ENCODE results near the gene WDR93. TPM values are rescaled to one million over a fixed set of nuclear protein-coding genes. Genes with fewer than 3 reads are reported as not detected.

The WDR93 gene
- total RNA-seq, 2 experiments from 2014 or later: 0.19 TPM; not detected in 1

- intact Hi-C loops (cut with micrococcal nuclease; ENCODE audit: unreplicated experiment): no loop called here
- DNase-seq (ENCODE audit: low spot score): no peak
- TF ChIP-seq CTCF (conservative IDR thresholded peaks at IDR 0.05; ENCODE audit: low read length) (no peak), EZH2phosphoT487 (IDR thresholded peaks at IDR 0.05; ENCODE audit: borderline replicate concordance, low read depth, low read length) (no peak)
- H3K4me2 ChIP-seq (ENCODE audit: low read length): no peak overlapping the region
- no peaks in the 10 kb centered on the region for H3K79me2 ChIP-seq (ENCODE audit: insufficient read depth, low read depth, low read length)
- no TSS peak for BruUV-seq (replicated peaks)
- no peaks in the 10 kb centered on the region for H4K20me1 ChIP-seq (ENCODE audit: insufficient read depth, low read length)
- H3K4me3 ChIP-seq (ENCODE audit: low read depth, low read length, poor library complexity, severe bottlenecking): no peak overlapping the region
- H3K9me2 ChIP-seq (ENCODE audit: insufficient read depth, low read length): no peaks in the 10 kb centered on the region
- POLR2A ChIA-PET: no interaction called here
- H3K27ac ChIP-seq (ENCODE audit: low read depth, low read length, poor library complexity, severe bottlenecking): no peak overlapping the region
- H2AFZ ChIP-seq (ENCODE audit: low read length): no peak overlapping the region
- no peaks in the 10 kb centered on the region for H3K9me3 ChIP-seq (ENCODE audit: low read length)
- CTCF ChIA-PET (ENCODE audit: unreplicated experiment): no interaction called here
- no peaks in the 10 kb centered on the region for H3K36me3 ChIP-seq (ENCODE audit: insufficient read depth, low read length)
- H3K4me1 ChIP-seq (ENCODE audit: insufficient read depth, low read length, poor library complexity, severe bottlenecking): no peaks in the 10 kb centered on the region
Observed at GRCh38 chr15:89704411-89704810, 13.8 kb downstream of the WDR93 start.

DNA sequence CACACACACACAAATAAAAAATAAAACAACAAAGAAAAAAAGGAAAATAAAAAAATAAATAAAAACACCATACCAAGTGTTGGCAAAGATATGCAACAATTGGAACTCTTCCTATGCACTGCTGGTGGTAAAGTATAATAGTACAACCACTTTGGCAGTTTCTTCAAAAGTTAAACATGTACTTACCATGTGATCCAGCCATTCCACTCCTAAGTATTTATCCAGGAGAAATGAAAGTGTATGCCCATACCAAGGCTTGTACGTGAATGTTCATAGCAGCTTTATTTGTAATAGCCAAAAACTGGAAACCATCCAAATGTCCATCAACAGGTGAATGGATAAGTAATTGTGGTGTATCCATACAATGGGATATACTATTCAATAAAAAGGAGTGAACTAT is 17.0 kb downstream of the WDR93 start:
- Histone ChIP-seq H3K27ac (ENCODE audit: low read depth, low read length, poor library complexity, severe bottlenecking) (no peak overlapping the region), H2AFZ (ENCODE audit: low read length) (no peak overlapping the region), H4K20me1 (ENCODE audit: insufficient read depth, low read length) (no peaks in the 10 kb centered on the region), H3K4me3 (ENCODE audit: low read depth, low read length, poor library complexity, severe bottlenecking) (no peak overlapping the region), H3K79me2 (ENCODE audit: insufficient read depth, low read depth, low read length) (no peaks in the 10 kb centered on the region), H3K4me2 (ENCODE audit: low read length) (no peak overlapping the region), H3K4me1 (ENCODE audit: insufficient read depth, low read length, poor library complexity, severe bottlenecking) (no peaks in the 10 kb centered on the region), H3K36me3 (ENCODE audit: insufficient read depth, low read length) (no peaks in the 10 kb centered on the region), H3K9me2 (ENCODE audit: insufficient read depth, low read length) (no peaks in the 10 kb centered on the region), H3K9me3 (ENCODE audit: low read length) (no peaks in the 10 kb centered on the region)
- POLR2A ChIA-PET: no interaction called here
- CTCF ChIA-PET (ENCODE audit: unreplicated experiment): no interaction called here
- DNase-seq (ENCODE audit: low spot score): no peak
- TF ChIP-seq EZH2phosphoT487 (IDR thresholded peaks at IDR 0.05; ENCODE audit: borderline replicate concordance, low read depth, low read length) (no peak), CTCF (conservative IDR thresholded peaks at IDR 0.05; ENCODE audit: low read length) (no peak)
- no TSS peak for BruUV-seq (replicated peaks)
- intact Hi-C loops (cut with micrococcal nuclease; ENCODE audit: unreplicated experiment): no loop called here

DNA sequence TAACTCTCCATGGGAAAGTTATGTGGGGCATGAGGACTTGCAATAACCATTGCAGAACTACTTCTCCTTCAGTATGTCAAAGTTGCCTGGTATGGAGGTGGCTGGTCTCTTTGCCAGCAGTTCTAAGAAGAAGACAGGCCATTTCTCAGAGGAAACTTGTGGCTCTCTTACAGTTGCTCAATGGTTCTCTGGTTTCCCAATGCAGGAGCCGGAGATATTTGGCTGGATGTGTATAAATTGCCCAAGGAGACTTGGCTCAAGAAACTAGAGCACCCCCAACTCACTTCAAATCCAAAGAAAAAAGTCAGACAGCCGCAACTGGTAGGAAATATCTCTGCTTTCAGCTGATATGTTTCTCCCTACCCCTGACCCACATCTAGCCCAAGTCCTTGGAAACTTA is 24.2 kb downstream of the WDR93 start:
- BruUV-seq (replicated peaks): no TSS peak
- H4K20me1 ChIP-seq (ENCODE audit: insufficient read depth, low read length): no peaks in the 10 kb centered on the region
- H3K4me1 ChIP-seq (ENCODE audit: insufficient read depth, low read length, poor library complexity, severe bottlenecking): no peaks in the 10 kb centered on the region
- no peak overlapping the region for H2AFZ ChIP-seq (ENCODE audit: low read length)
- intact Hi-C loops (cut with micrococcal nuclease; ENCODE audit: unreplicated experiment): no loop called here
- no peaks in the 10 kb centered on the region for H3K36me3 ChIP-seq (ENCODE audit: insufficient read depth, low read length)
- H3K9me2 ChIP-seq (ENCODE audit: insufficient read depth, low read length): no peaks in the 10 kb centered on the region
- H3K9me3 ChIP-seq (ENCODE audit: low read length): no peaks in the 10 kb centered on the region
- no peaks in the 10 kb centered on the region for H3K79me2 ChIP-seq (ENCODE audit: insufficient read depth, low read depth, low read length)
- no peak overlapping the region for H3K4me3 ChIP-seq (ENCODE audit: low read depth, low read length, poor library complexity, severe bottlenecking)
- CTCF ChIA-PET (ENCODE audit: unreplicated experiment): no interaction called here
- POLR2A ChIA-PET: no interaction called here
- H3K27ac ChIP-seq (ENCODE audit: low read depth, low read length, poor library complexity, severe bottlenecking): no peak overlapping the region
- DNase-seq (ENCODE audit: low spot score): no peak
- TF ChIP-seq EZH2phosphoT487 (IDR thresholded peaks at IDR 0.05; ENCODE audit: borderline replicate concordance, low read depth, low read length): no peak
- H3K4me2 ChIP-seq (ENCODE audit: low read length): no peak overlapping the region

All from OCI-LY7 (cell line).